Activated T-helper 2 cell treated with anti-CD3 and anti-CD28 coated beads, Interferon-gamma antibody, Interleukin-2, Interleukin-4, amounts not matched to agents 10 μg/mL and 5 μg/mL and 100 μg/mL, durations not matched to agents 14 hours and 24 hours and 36 hours (primary cell): Measurements from ENCODE around the gene DNAJC10. TPM values are rescaled to one million over a fixed set of nuclear protein-coding genes. Genes with fewer than 3 reads are reported as not detected.

Experiments
- DNase-seq: peaks from one replicate; pipeline ENCODE4 v3.0.0; 2021; ENCODE audit warnings: low spot score
- H3K27ac Mint-ChIP-seq: one replicate; pipeline ENCODE4 v1.8.0; 2021; ENCODE audit warnings: mixed read lengths
- H3K27me3 Mint-ChIP-seq: one replicate; pipeline ENCODE4 v1.8.0; 2021; ENCODE audit warnings: low read depth, mixed read lengths
- H3K36me3 Mint-ChIP-seq: one replicate; pipeline ENCODE4 v1.8.0; 2021; ENCODE audit warnings: low read depth, mixed read lengths
- H3K4me1 Mint-ChIP-seq: one replicate; pipeline ENCODE4 v1.8.0; 2021; ENCODE audit warnings: low read depth, mixed read lengths
- H3K4me3 Mint-ChIP-seq: one replicate; pipeline ENCODE4 v1.8.0; 2021; ENCODE audit warnings: low read depth, mild to moderate bottlenecking, moderate library complexity, mixed read lengths
- H3K9me3 Mint-ChIP-seq: one replicate; pipeline ENCODE4 v1.8.0; 2021; ENCODE audit warnings: mixed read lengths
- intact Hi-C: fragments of 100-400 bp; cut with micrococcal nuclease; formaldehyde crosslinking; loops from one replicate; pipeline ENCODE4 v1.15.1; 2023
- total RNA-seq: library from RNA; stranded (reverse); gene quantifications from 2 replicates; pipeline ENCODE4 v1.2.3, GENCODE V29; 2022

Gene DNAJC10
- total RNA-seq, 1 donor from 2014 or later = 64.6 TPM

- H3K4me3 Mint-ChIP-seq = no peak overlapping the region
- H3K27me3 Mint-ChIP-seq = peaks cover 2% of the 10 kb centered on the region
- H3K4me1 Mint-ChIP-seq = no peaks in the 10 kb centered on the region
- intact Hi-C loops = no loop called here
- no peaks in the 10 kb centered on the region for H3K9me3 Mint-ChIP-seq
- H3K27ac Mint-ChIP-seq = no peak overlapping the region
- DNase-seq = no peak
- no peaks in the 10 kb centered on the region for H3K36me3 Mint-ChIP-seq
Measured at GRCh38 chr2:182816866-182817265, 100.8 kb downstream of the DNAJC10 start.

GRCh38 chr2:182817558-182817957 lies 101.5 kb downstream of the DNAJC10 start:
- H3K4me1 Mint-ChIP-seq = no peaks in the 10 kb centered on the region
- H3K27ac Mint-ChIP-seq = no peak overlapping the region
- peaks cover 3% of the 10 kb centered on the region for H3K27me3 Mint-ChIP-seq
- intact Hi-C loops = no loop called here
- H3K4me3 Mint-ChIP-seq = no peak overlapping the region
- no peak for DNase-seq
- no peaks in the 10 kb centered on the region for H3K9me3 Mint-ChIP-seq
- H3K36me3 Mint-ChIP-seq = no peaks in the 10 kb centered on the region

GRCh38 chr2:182818501-182818900 lies 102.4 kb downstream of the DNAJC10 start:
- Mint-ChIP-seq H3K9me3 (no peaks in the 10 kb centered on the region), H3K27me3 (peaks cover 7% of the 10 kb centered on the region), H3K27ac (no peak overlapping the region), H3K36me3 (no peaks in the 10 kb centered on the region), H3K4me3 (no peak overlapping the region), H3K4me1 (no peaks in the 10 kb centered on the region)
- DNase-seq = no peak
- intact Hi-C loops = no loop called here

GRCh38 chr2:182818925-182819324 lies 102.9 kb downstream of the DNAJC10 start:
- intact Hi-C loops = no loop called here

GRCh38 chr2:182819412-182819811 lies 103.4 kb downstream of the DNAJC10 start:
- Mint-ChIP-seq H3K4me3 (no peak overlapping the region), H3K27ac (no peak overlapping the region), H3K4me1 (no peaks in the 10 kb centered on the region), H3K9me3 (no peaks in the 10 kb centered on the region), H3K36me3 (no peaks in the 10 kb centered on the region), H3K27me3 (peaks cover 11% of the 10 kb centered on the region)
- intact Hi-C loops = no loop called here
- DNase-seq = no peak

More at GRCh38 chr2:182818925-182819324, 102.9 kb downstream of the DNAJC10 start:
- H3K9me3 Mint-ChIP-seq = no peaks in the 10 kb centered on the region
- H3K36me3 Mint-ChIP-seq = no peaks in the 10 kb centered on the region
- peaks cover 8% of the 10 kb centered on the region for H3K27me3 Mint-ChIP-seq
- no peaks in the 10 kb centered on the region for H3K4me1 Mint-ChIP-seq
- H3K4me3 Mint-ChIP-seq = no peak overlapping the region
- no peak overlapping the region for H3K27ac Mint-ChIP-seq
- no peak for DNase-seq

GRCh38 chr2:182821182-182821581 lies 105.1 kb downstream of the DNAJC10 start:
- H3K36me3 Mint-ChIP-seq = no peaks in the 10 kb centered on the region
- H3K9me3 Mint-ChIP-seq = no peaks in the 10 kb centered on the region
- H3K4me1 Mint-ChIP-seq = no peaks in the 10 kb centered on the region
- no peak overlapping the region for H3K27ac Mint-ChIP-seq
- H3K4me3 Mint-ChIP-seq = no peak overlapping the region
- peaks cover 13% of the 10 kb centered on the region for H3K27me3 Mint-ChIP-seq
- DNase-seq = no peak
- intact Hi-C loops = no loop called here

- no peak overlapping the region for H3K27ac Mint-ChIP-seq
- H3K36me3 Mint-ChIP-seq = no peaks in the 10 kb centered on the region
- H3K4me3 Mint-ChIP-seq = no peak overlapping the region
- intact Hi-C loops = no loop called here
- no peak for DNase-seq
- H3K9me3 Mint-ChIP-seq = no peaks in the 10 kb centered on the region
- no peaks in the 10 kb centered on the region for H3K4me1 Mint-ChIP-seq
- peaks cover 13% of the 10 kb centered on the region for H3K27me3 Mint-ChIP-seq
Measured at GRCh38 chr2:182822733-182823132, 106.7 kb downstream of the DNAJC10 start.

GRCh38 chr2:182824056-182824766 lies 108.2 kb downstream of the DNAJC10 start:
- Mint-ChIP-seq H3K4me1 (no peaks in the 10 kb centered on the region), H3K27me3 (peaks cover 14% of the 10 kb centered on the region), H3K4me3 (no peak overlapping the region), H3K36me3 (no peaks in the 10 kb centered on the region), H3K27ac (no peak overlapping the region), H3K9me3 (no peaks in the 10 kb centered on the region)
- intact Hi-C loops = no loop called here
- DNase-seq = no peak

GRCh38 chr2:182824767-182825158 lies 108.7 kb downstream of the DNAJC10 start:
- no peak overlapping the region for H3K27ac Mint-ChIP-seq
- H3K4me1 Mint-ChIP-seq = no peaks in the 10 kb centered on the region

GRCh38 chr2:182826064-182826463 lies 110.0 kb downstream of the DNAJC10 start:
- no peak overlapping the region for H3K27ac Mint-ChIP-seq
- H3K27me3 Mint-ChIP-seq = peaks cover 18% of the 10 kb centered on the region
- no peak for DNase-seq
- intact Hi-C loops = no loop called here
- H3K4me3 Mint-ChIP-seq = no peak overlapping the region
- no peaks in the 10 kb centered on the region for H3K36me3 Mint-ChIP-seq
- H3K4me1 Mint-ChIP-seq = no peaks in the 10 kb centered on the region
- no peaks in the 10 kb centered on the region for H3K9me3 Mint-ChIP-seq

More at GRCh38 chr2:182824767-182825158, 108.7 kb downstream of the DNAJC10 start:
- peaks cover 17% of the 10 kb centered on the region for H3K27me3 Mint-ChIP-seq
- no peaks in the 10 kb centered on the region for H3K9me3 Mint-ChIP-seq
- no peaks in the 10 kb centered on the region for H3K36me3 Mint-ChIP-seq
- no peak overlapping the region for H3K4me3 Mint-ChIP-seq
- DNase-seq = no peak
- intact Hi-C loops = no loop called here

- no peak for DNase-seq
- Mint-ChIP-seq H3K4me1 (no peaks in the 10 kb centered on the region), H3K4me3 (no peak overlapping the region), H3K27ac (no peak overlapping the region), H3K36me3 (no peaks in the 10 kb centered on the region), H3K27me3 (peaks cover 18% of the 10 kb centered on the region), H3K9me3 (no peaks in the 10 kb centered on the region)
- intact Hi-C loops = no loop called here
Measured at GRCh38 chr2:182826496-182826895, 110.4 kb downstream of the DNAJC10 start.

- Mint-ChIP-seq H3K27me3 (peaks cover 17% of the 10 kb centered on the region), H3K27ac (no peak overlapping the region), H3K36me3 (no peaks in the 10 kb centered on the region), H3K9me3 (no peaks in the 10 kb centered on the region), H3K4me3 (no peak overlapping the region), H3K4me1 (no peaks in the 10 kb centered on the region)
- DNase-seq = no peak
- intact Hi-C loops = no loop called here
Measured at GRCh38 chr2:182827182-182827879, 111.3 kb downstream of the DNAJC10 start.

- intact Hi-C loops = no loop called here
- no peaks in the 10 kb centered on the region for H3K9me3 Mint-ChIP-seq
- no peak overlapping the region for H3K4me3 Mint-ChIP-seq
- H3K36me3 Mint-ChIP-seq = no peaks in the 10 kb centered on the region
- H3K27ac Mint-ChIP-seq = no peak overlapping the region
- no peaks in the 10 kb centered on the region for H3K4me1 Mint-ChIP-seq
- H3K27me3 Mint-ChIP-seq = peaks cover 7% of the 10 kb centered on the region
- DNase-seq = no peak
Measured at GRCh38 chr2:182831101-182831500, 115.0 kb downstream of the DNAJC10 start.
